Neutrophil (primary cell): Measurements from ENCODE around the gene CENPN.

Source experiments
- H3K27ac ChIP-seq: fragments of 200-600 bp; sonication (generic); 2 replicates; pipeline ENCODE4 v1.5.1; 2016; ENCODE audit warnings: mild to moderate bottlenecking, moderate library complexity
- H3K27me3 ChIP-seq: fragments of 200-600 bp; sonication (generic); 2 replicates; pipeline ENCODE4 v1.6.0; 2016; ENCODE audit warnings: mild to moderate bottlenecking
- H3K36me3 ChIP-seq: fragments of 200-600 bp; sonication (generic); 2 replicates; pipeline ENCODE4 v1.5.1; 2017
- H3K4me1 ChIP-seq, 2 experiments: fragments of 200-600 bp in 1 of 2; sonication (generic) in 1 of 2; 1 replicate in 1 of 2; 2 replicates in 1 of 2; pipeline versions ENCODE4 v1.5.1 to v1.6.1; 2013 to 2016; ENCODE audit warnings: low read depth in 1 of 2, low read length in 1 of 2, mild to moderate bottlenecking in 1 of 2, moderate library complexity in 1 of 2; ENCODE audit not compliant: control insufficient read depth in 1 of 2, insufficient read depth in 1 of 2
- H3K4me3 ChIP-seq, 2 experiments: fragments of 200-600 bp in 1 of 2; sonication (generic) in 1 of 2; 1 replicate in 1 of 2; 2 replicates in 1 of 2; pipeline ENCODE4 v1.5.1; 2013 to 2016; ENCODE audit warnings: low read depth in 1 of 2, low read length in 1 of 2, mild to moderate bottlenecking in 1 of 2, moderate library complexity in 1 of 2
- H3K9me3 ChIP-seq: fragments of 200-600 bp; sonication (generic); 2 replicates; pipeline ENCODE4 v1.5.1; 2016
- TF ChIP-seq, protein P1 (sequence below): fragments of 200-600 bp; sonication (generic); IDR thresholded peaks from 2 replicates; pipeline ENCODE4 v1.5.1; 2016; ENCODE audit warnings: antibody characterized with exemption

Gene CENPN

GRCh38 chr16:81061307-81061640, 54.3 kb downstream of the CENPN start:
- H3K27me3 ChIP-seq = no peaks in the 10 kb centered on the region
- H3K9me3 ChIP-seq = no peaks in the 10 kb centered on the region
- no peaks in the 10 kb centered on the region for H3K36me3 ChIP-seq
- no peak overlapping the region for H3K4me3 ChIP-seq
- TF ChIP-seq, protein P1, sequence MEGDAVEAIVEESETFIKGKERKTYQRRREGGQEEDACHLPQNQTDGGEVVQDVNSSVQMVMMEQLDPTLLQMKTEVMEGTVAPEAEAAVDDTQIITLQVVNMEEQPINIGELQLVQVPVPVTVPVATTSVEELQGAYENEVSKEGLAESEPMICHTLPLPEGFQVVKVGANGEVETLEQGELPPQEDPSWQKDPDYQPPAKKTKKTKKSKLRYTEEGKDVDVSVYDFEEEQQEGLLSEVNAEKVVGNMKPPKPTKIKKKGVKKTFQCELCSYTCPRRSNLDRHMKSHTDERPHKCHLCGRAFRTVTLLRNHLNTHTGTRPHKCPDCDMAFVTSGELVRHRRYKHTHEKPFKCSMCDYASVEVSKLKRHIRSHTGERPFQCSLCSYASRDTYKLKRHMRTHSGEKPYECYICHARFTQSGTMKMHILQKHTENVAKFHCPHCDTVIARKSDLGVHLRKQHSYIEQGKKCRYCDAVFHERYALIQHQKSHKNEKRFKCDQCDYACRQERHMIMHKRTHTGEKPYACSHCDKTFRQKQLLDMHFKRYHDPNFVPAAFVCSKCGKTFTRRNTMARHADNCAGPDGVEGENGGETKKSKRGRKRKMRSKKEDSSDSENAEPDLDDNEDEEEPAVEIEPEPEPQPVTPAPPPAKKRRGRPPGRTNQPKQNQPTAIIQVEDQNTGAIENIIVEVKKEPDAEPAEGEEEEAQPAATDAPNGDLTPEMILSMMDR = no peak
- H3K27ac ChIP-seq = no peak overlapping the region
- no peaks in the 10 kb centered on the region for H3K4me1 ChIP-seq

DNA sequence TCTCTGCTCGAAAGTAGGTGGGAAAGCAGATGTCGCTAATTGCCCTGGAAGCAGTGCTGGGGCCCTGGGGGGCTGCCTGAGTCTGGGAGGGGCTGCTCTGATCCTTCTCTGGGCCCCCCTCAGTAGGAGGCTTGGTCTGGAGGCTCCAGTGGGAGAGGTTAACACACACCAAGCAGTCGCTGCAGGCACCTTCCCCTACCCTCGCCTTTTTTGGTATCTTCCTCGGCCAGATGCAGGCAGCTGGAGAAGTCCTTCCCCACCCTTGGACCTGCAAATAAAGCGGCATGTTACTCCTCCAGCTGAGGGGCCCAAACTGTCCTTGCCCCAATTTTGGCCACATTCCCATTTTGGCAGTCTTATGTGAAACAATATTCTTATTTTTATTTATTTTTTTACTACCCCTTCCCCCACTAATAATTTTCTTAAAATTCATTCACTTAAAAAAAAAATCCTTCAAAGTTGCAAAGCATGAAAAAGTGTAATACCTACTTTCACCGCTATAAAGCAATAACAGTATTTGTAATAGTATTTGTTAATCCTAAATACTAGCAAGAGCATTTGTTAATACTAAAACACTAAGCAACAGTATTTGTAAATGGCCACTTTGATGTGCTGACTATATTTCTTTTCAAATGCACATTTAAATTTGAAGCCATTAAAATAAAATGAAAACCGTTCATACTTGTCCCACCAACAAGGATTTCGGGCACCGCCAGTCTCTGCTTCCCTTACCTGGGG, 55.0 kb downstream of the CENPN start:
- no peaks in the 10 kb centered on the region for H3K36me3 ChIP-seq
- no peaks in the 10 kb centered on the region for H3K27me3 ChIP-seq
- H3K4me1 ChIP-seq = no peaks in the 10 kb centered on the region
- TF ChIP-seq, protein P1 = no peak
- H3K9me3 ChIP-seq = no peaks in the 10 kb centered on the region
- H3K4me3 ChIP-seq = no peak overlapping the region
- no peak overlapping the region for H3K27ac ChIP-seq

GRCh38 chr16:81066681-81067080, 59.7 kb downstream of the CENPN start:
- H3K27ac ChIP-seq = no peak overlapping the region
- no peaks in the 10 kb centered on the region for H3K36me3 ChIP-seq
- TF ChIP-seq, protein P1 = no peak
- no peaks in the 10 kb centered on the region for H3K27me3 ChIP-seq
- H3K4me3 ChIP-seq = no peak overlapping the region
- no peaks in the 10 kb centered on the region for H3K9me3 ChIP-seq
- H3K4me1 ChIP-seq = no peaks in the 10 kb centered on the region

DNA sequence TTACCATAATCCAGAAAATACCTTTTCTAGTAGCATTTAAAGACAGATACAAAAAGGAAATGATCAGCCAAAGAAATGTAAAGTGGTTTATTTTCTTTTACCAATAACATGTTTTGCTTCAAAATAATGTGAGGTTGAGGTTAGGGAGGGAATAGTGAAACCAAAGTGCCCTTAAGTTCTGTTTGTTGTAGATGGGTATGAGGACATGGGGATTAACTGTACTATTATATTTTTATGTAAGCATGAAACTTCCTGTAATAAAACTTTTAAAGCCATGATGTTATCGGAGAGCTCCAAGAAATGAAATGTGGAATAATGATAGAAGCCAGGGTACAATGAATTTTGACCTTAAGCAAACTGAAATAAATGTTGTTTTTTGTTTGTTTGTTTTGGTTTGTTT, 60.2 kb downstream of the CENPN start:
- no peak overlapping the region for H3K27ac ChIP-seq
- H3K27me3 ChIP-seq = no peaks in the 10 kb centered on the region
- no peaks in the 10 kb centered on the region for H3K9me3 ChIP-seq
- no peaks in the 10 kb centered on the region for H3K36me3 ChIP-seq
- no peak overlapping the region for H3K4me3 ChIP-seq
- TF ChIP-seq, protein P1 = no peak
- no peaks in the 10 kb centered on the region for H3K4me1 ChIP-seq

DNA sequence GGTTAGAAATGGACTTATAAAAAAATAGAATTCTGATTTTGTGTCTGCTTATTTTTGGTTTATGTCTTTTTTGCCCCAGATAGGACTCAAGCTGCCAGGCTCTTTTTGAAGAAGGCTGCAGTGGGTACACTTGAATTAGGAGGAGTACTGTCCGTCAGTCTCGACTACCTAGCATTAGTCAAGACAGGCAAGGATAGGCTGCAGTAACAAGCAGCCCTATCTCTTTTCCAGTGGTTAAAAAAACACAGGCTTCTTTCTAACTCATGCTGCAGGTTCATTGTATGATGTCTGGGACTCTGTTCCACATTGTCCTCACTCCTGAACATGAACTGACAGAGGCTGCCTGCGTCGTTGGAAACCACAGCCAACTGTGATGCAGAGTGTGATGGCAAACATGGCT, 62.0 kb downstream of the CENPN start:
- no peak overlapping the region for H3K27ac ChIP-seq
- TF ChIP-seq, protein P1 = no peak
- no peaks in the 10 kb centered on the region for H3K36me3 ChIP-seq
- no peaks in the 10 kb centered on the region for H3K27me3 ChIP-seq
- no peaks in the 10 kb centered on the region for H3K9me3 ChIP-seq
- no peaks in the 10 kb centered on the region for H3K4me1 ChIP-seq
- H3K4me3 ChIP-seq = no peak overlapping the region
